ENCODE data around the gene STARD10. TPM values are rescaled to one million over a fixed set of nuclear protein-coding genes. Genes with fewer than 3 reads are reported as not detected.

Gene STARD10
- total RNA-seq, 4 donors from 2014 or later: 39.1 to 103 (median 71.1) TPM

GRCh38 chr11:72706579-72706978 is 87.3 kb downstream of the STARD10 start:
- Histone ChIP-seq H3K27ac (no peak overlapping the region), H3K4me1 (peaks cover 0 to 5% of the 10 kb centered on the region in 2 donors), H3K9me3 (no peaks in the 10 kb centered on the region), H3K27me3 (no peaks in the 10 kb centered on the region), H3K4me3 (no peak overlapping the region), H3K36me3 (peaks cover 0 to 63% of the 10 kb centered on the region in 2 donors)
- intact Hi-C loops (cut with DNase I; ENCODE audit: low total_unique reads) (no loop called here), in situ Hi-C loops (cut with MboI; ENCODE audit: low sequenced_read_pairs in 4 of 4) (loop anchor here in 1 of 4 donors (25.0 kb wide), 1 partner anchor 481 kb away; no protein-coding TSS in a partner anchor)
- DNase-seq (no peak), ATAC-seq (no peak)
- TF ChIP-seq CTCF (IDR thresholded peaks at IDR 0.05 in 4 of 5, conservative IDR thresholded peaks at IDR 0.05 in 1 of 5): no peak
- TF ChIP-seq POLR2A (IDR thresholded peaks at IDR 0.05): no peak

- no peaks in the 10 kb centered on the region for H3K27me3 ChIP-seq
- no peaks in the 10 kb centered on the region for H3K9me3 ChIP-seq
- in situ Hi-C loops (cut with MboI; ENCODE audit: low sequenced_read_pairs in 4 of 4): loop anchor here in 1 of 4 donors (25.0 kb wide), 1 partner anchor 482 kb away; no protein-coding TSS in a partner anchor
- intact Hi-C loops (cut with DNase I; ENCODE audit: low total_unique reads): no loop called here
- TF ChIP-seq CTCF (IDR thresholded peaks at IDR 0.05 in 4 of 5, conservative IDR thresholded peaks at IDR 0.05 in 1 of 5): no peak
- no peak for TF ChIP-seq POLR2A (IDR thresholded peaks at IDR 0.05)
- H3K4me3 ChIP-seq: no peak overlapping the region
- peaks cover 0 to 5% of the 10 kb centered on the region in 2 donors for H3K4me1 ChIP-seq
- ATAC-seq (no peak), DNase-seq (no peak)
- no peak overlapping the region for H3K27ac ChIP-seq
- peaks cover 0 to 65% of the 10 kb centered on the region in 2 donors for H3K36me3 ChIP-seq
These were observed 88.1 kb downstream of the STARD10 start for GRCh38 chr11:72705442-72706365.

- no peaks in the 10 kb centered on the region for H3K27me3 ChIP-seq
- no peak for DNase-seq
- H3K36me3 ChIP-seq: peaks cover 0 to 64% of the 10 kb centered on the region in 2 donors
- H3K9me3 ChIP-seq: no peaks in the 10 kb centered on the region
- H3K4me1 ChIP-seq: peaks cover 0 to 5% of the 10 kb centered on the region in 2 donors
- no peak for ATAC-seq
- intact Hi-C loops (cut with DNase I; ENCODE audit: low total_unique reads) (no loop called here), in situ Hi-C loops (cut with MboI; ENCODE audit: low sequenced_read_pairs in 4 of 4) (loop anchor here in 1 of 4 donors (25.0 kb wide), 1 partner anchor 482 kb away; no protein-coding TSS in a partner anchor)
- H3K4me3 ChIP-seq: no peak overlapping the region
- TF ChIP-seq CTCF (IDR thresholded peaks at IDR 0.05 in 4 of 5, conservative IDR thresholded peaks at IDR 0.05 in 1 of 5) (no peak), POLR2A (IDR thresholded peaks at IDR 0.05) (no peak)
- H3K27ac ChIP-seq: no peak overlapping the region
These were observed 89.0 kb downstream of the STARD10 start for GRCh38 chr11:72704783-72705265.

Small RNA genes lying within 50 kb of the gene (microRNA-seq; reads per million reads assigned to microRNA genes)
- 0 reads per million in 2 donors for gene MIR4692 (ENCODE audit: borderline replicate concordance in 2 of 2)

Other genes starting within 250 kb of the STARD10 start
- 10 to 100 TPM; 13.4 to 26.6 (median 21.9) TPM for gene PDE2A, start 119.6 kb downstream of the STARD10 start, total RNA-seq
- gene ARAP1, start 41.6 kb downstream of the STARD10 start, total RNA-seq: 10 to 100 TPM; 18.3 to 52.0 (median 26.0) TPM
- gene ATG16L2, start 20.4 kb upstream of the STARD10 start, total RNA-seq: 1 to 10 TPM; 3.1 to 8.1 (median 4.3) TPM

Data from gastrocnemius medialis (tissue), 4 donors.